Measurements from ENCODE around the gene PARL. TPM values are rescaled to one million over a fixed set of nuclear protein-coding genes. Genes with fewer than 3 reads are reported as not detected.

PARL gene
- total and polyA plus RNA-seq, 2 experiments from 2014 or later = 32.3 to 47.9 TPM

DNA sequence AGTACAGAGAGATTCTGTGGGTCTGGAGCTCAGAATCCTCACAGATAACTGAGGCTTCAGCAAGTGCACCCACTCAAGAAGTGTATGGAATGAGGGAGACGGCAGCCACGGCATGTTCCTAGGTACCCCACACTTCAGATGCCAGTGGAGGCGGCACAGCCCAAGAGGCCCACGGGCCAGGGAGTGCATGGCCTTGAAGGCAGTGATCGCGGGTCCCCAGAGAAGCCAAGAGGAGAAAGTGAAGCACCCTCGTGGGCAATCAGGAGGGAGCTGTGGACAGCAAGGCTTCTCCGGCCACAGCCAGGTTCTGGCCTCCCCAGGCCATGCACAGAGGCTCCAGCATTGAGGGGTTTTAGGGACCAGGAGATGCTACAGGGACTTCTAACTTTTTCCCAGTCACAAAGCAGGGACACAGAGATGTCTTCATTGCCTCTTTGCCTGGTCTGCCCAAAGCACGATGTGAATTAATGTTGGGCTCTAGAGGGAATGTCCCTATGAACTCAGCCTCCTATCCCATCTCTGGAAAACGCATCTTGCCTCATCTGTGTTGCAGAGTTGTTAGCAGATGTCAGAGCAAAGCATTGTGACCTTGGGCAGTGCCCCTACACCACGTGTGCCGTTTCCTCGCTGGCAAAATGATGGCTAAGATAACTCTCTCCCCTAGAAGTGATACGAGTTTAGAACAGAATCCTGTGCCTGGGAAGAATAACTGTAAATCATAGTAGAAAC lies 56.7 kb downstream of the PARL start:
- no peak overlapping the region for H3K4me3 ChIP-seq
- TF ChIP-seq EZH2 (IDR thresholded peaks at IDR 0.05; ENCODE audit: borderline replicate concordance) = no peak
- no peak for TF ChIP-seq CTCF (IDR thresholded peaks at IDR 0.05; ENCODE audit: poor library complexity)
- no peak for TF ChIP-seq EZH2phosphoT487 (IDR thresholded peaks at IDR 0.05; ENCODE audit: low read depth, severe bottlenecking, unreplicated experiment)
- H3K9me2 ChIP-seq (replicated peaks; ENCODE audit: insufficient read depth) = no peaks in the 10 kb centered on the region
- no peaks in the 10 kb centered on the region for H3K79me2 ChIP-seq
- H4K20me1 ChIP-seq (ENCODE audit: insufficient read depth, poor library complexity, severe bottlenecking) = no peaks in the 10 kb centered on the region
- H3K27me3 ChIP-seq = no peaks in the 10 kb centered on the region
- no peak overlapping the region for H2AFZ ChIP-seq
- WGBS (ENCODE audit: low lambda C conversion rate, missing lambda C conversion rate) = 91% methylated on average over 14 of the region's 14 CpGs
- DNase-seq (ENCODE audit: low spot score) = no peak
- H3K36me3 ChIP-seq (replicated peaks; ENCODE audit: insufficient read depth, low read depth) = no peaks in the 10 kb centered on the region
- H3K27ac ChIP-seq = no peak overlapping the region
- peaks cover 8% of the 10 kb centered on the region for H3K4me1 ChIP-seq (ENCODE audit: insufficient read depth)
- no peaks in the 10 kb centered on the region for H3K9me3 ChIP-seq (ENCODE audit: low read depth)
- H3K4me2 ChIP-seq = no peak overlapping the region

DNA sequence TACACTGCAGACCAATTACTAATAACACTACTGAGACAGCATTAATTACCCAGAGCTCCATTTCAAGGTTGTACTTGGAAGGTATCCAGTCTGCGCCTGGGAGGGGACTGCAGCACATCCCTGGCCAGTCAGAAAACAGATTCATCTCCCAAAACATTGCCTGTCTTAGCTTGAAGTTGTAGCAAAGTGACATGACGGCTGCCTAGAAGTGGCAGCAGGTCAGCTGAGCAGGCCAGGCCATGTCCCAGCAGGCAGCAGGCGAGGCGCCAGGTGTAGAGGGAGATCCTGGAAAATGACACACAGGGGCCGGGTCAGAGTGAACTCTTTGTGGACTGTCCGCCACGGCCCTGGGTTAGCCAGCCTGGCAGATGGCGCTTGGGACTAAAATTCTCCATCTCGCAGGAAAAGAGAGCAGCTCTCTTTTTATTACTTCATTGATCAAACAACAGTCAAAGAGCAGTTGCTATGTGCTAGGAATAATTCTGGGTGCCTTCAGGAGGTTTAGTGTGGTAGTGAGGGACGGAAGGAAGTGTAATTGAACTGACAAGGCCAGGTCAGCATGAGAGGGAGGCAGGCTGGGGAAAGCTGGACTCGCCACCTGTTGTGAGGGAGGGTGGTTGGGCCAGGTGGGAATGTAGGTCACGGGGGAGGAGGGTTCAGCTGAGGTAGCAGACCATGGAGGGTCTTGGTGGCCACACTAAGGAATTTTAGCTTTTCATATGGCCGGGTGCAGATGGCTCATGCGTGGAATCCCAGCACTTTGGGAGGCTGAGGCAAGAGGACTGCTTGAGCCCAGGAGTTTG lies 58.0 kb downstream of the PARL start:
- no peak overlapping the region for H2AFZ ChIP-seq
- 96% methylated on average over 14 of the region's 14 CpGs for WGBS (ENCODE audit: low lambda C conversion rate, missing lambda C conversion rate)
- H3K4me1 ChIP-seq (ENCODE audit: insufficient read depth) = peaks cover 8% of the 10 kb centered on the region
- H3K79me2 ChIP-seq = no peaks in the 10 kb centered on the region
- no peak overlapping the region for H3K27ac ChIP-seq
- TF ChIP-seq CTCF (IDR thresholded peaks at IDR 0.05; ENCODE audit: poor library complexity) (no peak), EZH2phosphoT487 (IDR thresholded peaks at IDR 0.05; ENCODE audit: low read depth, severe bottlenecking, unreplicated experiment) (no peak), EZH2 (IDR thresholded peaks at IDR 0.05; ENCODE audit: borderline replicate concordance) (no peak)
- DNase-seq (ENCODE audit: low spot score) = no peak
- no peaks in the 10 kb centered on the region for H3K36me3 ChIP-seq (replicated peaks; ENCODE audit: insufficient read depth, low read depth)
- H3K9me3 ChIP-seq (ENCODE audit: low read depth) = no peaks in the 10 kb centered on the region
- no peaks in the 10 kb centered on the region for H3K9me2 ChIP-seq (replicated peaks; ENCODE audit: insufficient read depth)
- H4K20me1 ChIP-seq (ENCODE audit: insufficient read depth, poor library complexity, severe bottlenecking) = no peaks in the 10 kb centered on the region
- no peak overlapping the region for H3K4me2 ChIP-seq
- H3K4me3 ChIP-seq = no peak overlapping the region
- H3K27me3 ChIP-seq = no peaks in the 10 kb centered on the region

DNA sequence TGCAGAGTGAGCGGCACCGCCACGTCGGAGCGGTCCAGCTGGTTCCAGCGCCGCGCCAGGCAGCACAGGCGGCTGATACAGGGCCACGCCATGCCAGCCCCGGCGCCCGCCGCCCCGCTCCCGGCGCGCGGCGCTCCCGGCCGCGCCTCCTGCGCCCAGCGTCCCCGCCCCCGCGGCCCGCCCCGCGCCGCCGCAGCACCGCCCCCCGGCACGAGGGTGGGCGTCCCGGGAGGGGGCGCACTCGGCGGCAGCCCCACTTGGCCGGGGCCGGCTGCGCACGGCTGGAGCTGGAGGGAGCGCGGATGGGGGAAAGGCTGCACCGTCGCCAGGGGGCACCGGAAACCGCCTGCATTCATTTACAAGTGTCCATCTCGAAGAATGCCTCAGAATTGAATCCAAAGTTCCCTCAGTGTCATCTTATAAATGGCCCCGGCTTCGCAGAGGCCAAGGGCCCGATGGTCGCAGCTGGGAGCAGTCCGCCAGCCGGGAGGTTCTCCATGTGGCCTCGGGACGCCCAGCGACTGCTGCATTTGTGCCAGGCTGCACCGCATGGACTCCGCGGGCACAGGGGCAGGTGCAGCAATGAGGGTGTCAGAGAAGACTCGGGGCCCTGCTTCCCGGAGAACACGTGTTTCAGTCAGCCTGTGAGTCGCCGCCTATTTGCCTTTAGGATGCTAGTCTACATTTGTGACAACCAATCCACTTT lies 59.1 kb downstream of the PARL start, which contains the start of gene MAP6D1:
MAP6D1 (minus strand) TSS at position 122 of the 706 bp plus-strand sequence; CDS start at position 92, 30 bp downstream.
- peak; percentile 72 for DNase-seq (ENCODE audit: low spot score)
- no peak within 1 kb of the TSS for H3K27ac ChIP-seq
- no peaks in the 10 kb centered on the region for H3K27me3 ChIP-seq
- H3K4me1 ChIP-seq (ENCODE audit: insufficient read depth) = peaks cover 8% of the 10 kb centered on the region
- H3K9me2 ChIP-seq (replicated peaks; ENCODE audit: insufficient read depth) = no peaks in the 10 kb centered on the region
- WGBS (ENCODE audit: low lambda C conversion rate, missing lambda C conversion rate) = 9% methylated on average over 42 of the region's 69 CpGs
- H4K20me1 ChIP-seq (ENCODE audit: insufficient read depth, poor library complexity, severe bottlenecking) = no peaks in the 10 kb centered on the region
- H2AFZ ChIP-seq = peak within 1 kb of the TSS; percentile 81
- TF ChIP-seq EZH2phosphoT487 (IDR thresholded peaks at IDR 0.05; ENCODE audit: low read depth, severe bottlenecking, unreplicated experiment) = no peak
- TF ChIP-seq CTCF (IDR thresholded peaks at IDR 0.05; ENCODE audit: poor library complexity) = peak; percentile 52
- no peak for TF ChIP-seq EZH2 (IDR thresholded peaks at IDR 0.05; ENCODE audit: borderline replicate concordance)
- H3K36me3 ChIP-seq (replicated peaks; ENCODE audit: insufficient read depth, low read depth) = no peaks in the 10 kb centered on the region
- no peaks in the 10 kb centered on the region for H3K9me3 ChIP-seq (ENCODE audit: low read depth)
- peak within 1 kb of the TSS; percentile 99 for H3K4me2 ChIP-seq
- no peaks in the 10 kb centered on the region for H3K79me2 ChIP-seq
- H3K4me3 ChIP-seq = peak within 1 kb of the TSS; percentile 90

Measured in hepatocyte (in vitro differentiated cells).